ENCODE data around the gene RBMXL2.

The RBMXL2 gene
- 0 to 0.15 (median 0) reads per million in 4 donors for total RNA-seq

DNA sequence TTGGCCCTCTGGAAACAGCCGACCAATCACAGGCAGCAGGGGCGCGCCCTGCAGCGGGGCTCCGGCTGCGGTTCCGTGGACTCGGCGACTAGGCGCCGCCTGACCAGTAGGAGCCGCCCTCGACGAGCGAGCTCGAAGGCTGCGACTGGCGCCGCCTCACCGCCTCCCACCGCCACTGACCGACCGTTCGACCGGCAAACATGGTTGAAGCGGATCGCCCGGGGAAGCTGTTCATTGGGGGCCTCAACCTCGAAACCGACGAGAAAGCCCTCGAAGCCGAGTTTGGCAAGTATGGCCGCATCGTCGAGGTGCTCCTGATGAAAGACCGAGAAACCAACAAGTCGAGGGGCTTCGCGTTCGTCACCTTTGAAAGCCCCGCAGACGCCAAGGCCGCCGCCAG lies at the start of gene RBMXL2:
Gene RBMXL2, plus strand, starts transcription at position 78 of the 400 bp plus-strand sequence. Its CDS starts 123 bp downstream, at position 201.
- DNase-seq = no peak

DNA sequence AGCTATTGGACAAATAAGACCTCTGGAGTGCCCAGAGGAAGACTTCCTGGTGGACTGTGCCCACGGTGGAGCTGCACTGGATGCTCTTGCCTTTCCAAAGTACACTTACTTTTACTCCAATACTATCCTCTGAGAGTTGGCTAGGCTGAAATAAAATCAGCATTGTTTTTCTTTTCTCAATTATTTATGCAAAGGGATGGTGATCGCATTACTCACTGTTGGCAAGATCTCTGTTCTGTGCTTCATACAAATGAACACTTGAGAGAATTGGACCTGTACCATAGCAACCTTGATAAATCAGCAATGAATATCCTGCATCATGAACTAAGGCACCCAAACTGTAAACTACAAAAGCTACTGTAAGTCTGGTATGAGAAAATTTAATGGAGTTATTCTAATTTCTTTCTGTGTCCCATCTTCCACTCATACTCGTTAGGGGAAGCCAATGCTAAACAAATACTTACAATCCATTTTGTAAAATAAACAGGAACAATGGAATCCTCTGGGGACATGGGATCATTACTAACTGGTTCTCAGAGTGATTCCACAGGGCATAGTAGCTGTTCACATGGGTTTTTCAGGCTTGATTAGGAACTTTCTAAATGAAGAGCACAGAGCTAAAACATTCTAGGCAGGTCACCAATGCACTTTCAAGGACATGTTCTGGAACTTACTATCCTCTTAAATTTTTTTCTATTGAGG lies 42.2 kb upstream of the RBMXL2 start:
- DNase-seq = no peak

DNA sequence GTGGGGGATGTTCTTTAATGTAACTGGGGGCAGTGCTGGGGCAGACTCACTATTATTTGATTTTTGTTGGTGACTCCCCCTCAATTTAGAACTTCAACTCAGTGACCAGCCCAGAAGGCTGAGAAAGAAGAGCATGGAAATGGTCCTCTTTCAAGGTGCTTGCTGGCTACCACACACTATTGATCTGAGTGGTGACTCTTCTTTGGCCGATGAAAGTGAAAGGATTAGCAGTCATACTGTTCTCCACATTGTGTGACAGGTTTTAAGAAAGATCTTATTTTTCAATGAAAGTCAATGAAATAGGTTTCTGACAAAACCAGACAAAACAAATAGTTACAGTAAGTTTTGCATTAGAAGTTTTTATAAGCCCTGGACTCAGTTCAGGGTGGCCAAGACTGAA lies 38.6 kb upstream of the RBMXL2 start:
- no peak for DNase-seq

DNA sequence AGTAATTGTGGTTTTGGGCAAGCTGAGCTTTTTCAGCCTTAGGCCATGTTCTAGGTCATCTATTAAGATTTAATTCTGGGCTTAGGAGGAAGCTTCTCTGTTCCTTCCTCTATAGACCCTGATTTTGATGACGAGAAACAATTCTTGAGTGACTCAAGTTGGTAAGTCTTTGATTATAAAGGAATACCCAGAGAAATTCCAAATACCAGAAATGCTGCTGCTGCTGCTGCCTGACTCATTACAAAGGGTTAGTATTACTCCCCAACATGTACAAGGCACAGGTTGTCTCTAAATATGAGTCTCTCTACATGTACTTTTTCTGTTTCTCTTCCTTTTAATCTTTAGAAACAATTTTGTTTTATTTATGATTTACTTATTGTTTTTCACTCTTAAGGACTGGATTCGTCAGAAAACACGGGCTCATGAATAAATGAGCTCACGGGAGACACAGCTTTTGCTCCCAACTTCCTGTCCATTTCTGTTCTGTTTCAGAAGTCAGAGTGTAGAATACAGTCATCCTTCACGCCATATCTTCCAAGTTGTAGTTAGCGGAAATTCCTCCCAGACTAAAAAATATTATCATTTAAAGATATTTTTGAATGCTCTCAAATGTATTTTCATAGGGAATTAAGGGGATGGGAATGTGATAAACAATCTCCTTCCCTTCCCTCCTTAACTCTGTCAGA lies 31.8 kb upstream of the RBMXL2 start:
- DNase-seq = no peak

DNA sequence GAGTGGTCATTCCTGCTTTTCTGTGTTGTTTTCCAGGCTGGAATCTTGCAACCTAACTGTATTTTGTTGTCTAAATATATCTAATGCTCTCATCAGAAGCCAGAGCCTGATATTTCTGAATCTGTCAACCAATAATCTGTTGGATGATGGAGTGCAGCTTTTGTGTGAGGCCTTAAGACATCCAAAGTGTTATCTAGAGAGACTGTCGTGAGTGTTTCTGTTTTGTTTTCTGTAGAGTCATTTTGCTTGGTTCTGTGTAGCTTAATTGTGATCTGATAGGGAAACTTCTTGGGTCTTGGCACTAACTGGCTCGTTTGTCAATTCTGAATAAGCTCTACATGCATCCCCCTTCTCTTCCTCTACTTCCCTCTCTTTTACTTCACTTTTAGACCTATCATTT lies 31.2 kb upstream of the RBMXL2 start:
- no peak for DNase-seq

DNA sequence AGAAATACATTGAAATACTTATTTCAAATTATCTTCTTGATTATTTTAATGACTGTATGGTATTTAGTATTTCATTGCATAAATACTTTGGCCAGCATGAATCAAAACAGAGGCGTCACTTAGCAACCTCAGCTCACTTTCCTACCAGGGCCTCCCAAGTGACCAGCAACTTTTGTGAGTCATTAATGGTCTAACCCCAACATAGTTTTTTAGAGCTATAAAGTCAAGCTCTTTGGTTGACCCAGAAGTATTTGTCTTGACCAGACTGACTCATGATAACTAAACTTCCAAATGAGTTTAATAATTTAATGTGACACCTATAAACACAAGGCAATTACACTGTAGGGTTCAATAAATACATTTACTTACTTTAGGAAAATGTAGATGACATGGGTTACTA lies 27.9 kb upstream of the RBMXL2 start:
- no peak for DNase-seq

DNA sequence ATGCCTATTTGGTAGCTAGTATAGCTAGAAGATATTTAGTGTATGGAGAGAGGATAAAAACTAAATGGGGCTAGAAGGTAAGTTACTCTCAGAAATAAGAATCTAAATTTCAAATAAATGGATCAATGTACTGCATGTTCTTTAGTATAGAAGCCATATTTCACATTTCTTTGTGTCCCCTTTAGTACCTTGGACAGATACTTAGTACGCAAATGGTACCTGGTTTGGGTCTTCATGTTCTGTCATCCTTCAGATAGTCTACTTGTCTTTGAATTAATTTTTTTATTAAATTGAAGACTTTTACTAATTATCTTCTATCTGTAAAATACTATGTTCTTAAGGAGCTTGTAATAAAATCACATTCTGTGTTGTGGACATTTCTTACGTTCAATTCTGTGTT lies 26.3 kb upstream of the RBMXL2 start:
- no peak for DNase-seq

DNA sequence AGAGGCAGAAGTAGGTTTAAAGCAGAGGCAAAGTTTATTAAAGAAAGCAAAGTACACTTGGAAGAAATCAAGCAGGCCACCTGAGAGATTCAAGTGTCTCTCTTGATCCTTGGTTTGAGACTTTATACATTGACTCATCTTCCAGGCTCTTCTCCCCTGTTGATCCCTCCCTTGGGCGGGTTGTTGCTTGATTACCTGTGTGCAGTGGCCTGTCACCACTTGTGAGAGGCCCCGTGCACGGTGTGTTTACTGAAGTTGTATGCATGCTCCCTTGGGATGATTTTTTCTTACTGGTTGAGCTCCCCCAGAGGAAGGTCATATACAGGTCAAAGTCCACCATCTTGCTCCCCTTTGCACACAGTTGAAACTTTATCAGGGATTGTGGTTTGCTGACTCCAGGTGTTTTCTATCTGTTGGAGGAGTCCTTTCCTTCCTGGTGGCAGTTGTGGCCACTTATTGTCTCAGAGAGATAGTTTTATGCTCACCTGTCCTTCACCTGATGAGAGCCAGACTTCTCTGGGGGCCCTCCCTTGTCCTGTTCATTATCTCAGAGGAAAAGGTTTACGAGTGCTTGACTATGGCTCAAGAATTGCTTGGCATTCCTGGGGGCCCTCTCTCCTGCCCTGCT lies 16.3 kb upstream of the RBMXL2 start:
- DNase-seq = no peak

DNA sequence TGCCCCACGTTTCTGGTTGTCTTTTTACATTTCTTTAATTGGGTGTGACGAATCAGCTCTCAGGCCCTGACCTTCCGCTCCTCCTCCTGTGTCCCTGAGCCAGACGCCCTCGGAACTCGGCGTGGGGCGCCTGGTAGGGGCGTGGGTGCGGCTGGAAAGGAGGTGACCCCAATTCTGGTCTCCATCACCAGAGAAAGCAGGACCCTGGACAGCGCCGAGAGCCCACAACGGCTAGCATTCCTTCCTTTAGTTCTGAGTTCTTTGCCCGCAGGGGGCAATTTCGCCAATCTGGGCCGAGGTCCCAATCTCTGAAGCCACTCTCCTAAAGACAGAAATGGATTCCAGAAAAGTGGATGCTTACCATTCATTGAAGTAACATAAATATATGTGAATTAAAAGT lies 11.7 kb upstream of the RBMXL2 start:
- no peak for DNase-seq

DNA sequence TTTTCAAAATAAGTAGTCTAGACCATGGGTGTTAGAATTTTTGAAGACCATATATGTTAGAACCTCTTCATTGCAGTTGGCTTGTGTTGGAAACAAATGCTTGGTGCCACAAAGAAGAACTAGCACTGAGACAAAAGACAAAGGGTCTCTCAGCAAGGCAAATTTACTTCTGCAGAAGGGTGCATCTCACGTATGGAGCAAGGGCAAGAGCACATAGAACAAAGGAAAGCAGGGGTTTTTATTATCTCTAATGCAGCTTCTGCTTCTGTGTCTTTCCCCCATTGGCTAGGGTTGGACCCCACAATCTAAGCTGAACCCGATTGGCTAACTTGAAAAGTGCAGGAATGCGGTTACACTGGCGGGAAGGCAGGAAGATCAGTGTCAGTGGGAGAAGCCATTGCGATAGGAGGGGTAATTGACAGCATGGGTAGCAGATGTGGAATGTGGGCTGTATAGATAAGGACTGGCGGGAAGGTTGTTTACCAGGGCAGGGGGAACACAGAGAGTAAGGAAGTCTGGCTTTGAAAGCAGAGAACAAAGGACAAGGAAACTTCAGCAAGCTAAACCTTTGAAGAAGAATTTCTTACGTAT lies 9.2 kb upstream of the RBMXL2 start:
- no peak for DNase-seq

DNA sequence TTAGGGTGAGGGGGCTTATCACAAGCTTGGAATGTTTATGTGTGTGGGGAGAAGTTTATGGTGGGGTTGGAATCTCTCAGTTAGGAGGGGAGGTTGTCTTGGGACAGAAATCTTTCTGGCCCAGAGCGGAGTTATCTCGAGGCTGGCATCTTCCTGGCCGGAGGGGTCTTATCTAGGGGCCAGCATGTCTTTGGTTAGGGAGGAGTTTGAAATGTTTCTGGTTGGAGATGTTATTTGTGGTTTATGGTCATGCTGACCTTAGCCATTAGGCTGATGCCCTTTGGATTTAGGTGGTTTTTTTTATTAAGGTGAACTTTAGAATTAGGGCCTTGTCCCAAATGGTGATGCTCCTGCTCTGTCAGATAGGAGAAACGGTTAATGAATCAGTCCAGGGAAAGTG lies 7.9 kb upstream of the RBMXL2 start:
- DNase-seq = no peak

DNA sequence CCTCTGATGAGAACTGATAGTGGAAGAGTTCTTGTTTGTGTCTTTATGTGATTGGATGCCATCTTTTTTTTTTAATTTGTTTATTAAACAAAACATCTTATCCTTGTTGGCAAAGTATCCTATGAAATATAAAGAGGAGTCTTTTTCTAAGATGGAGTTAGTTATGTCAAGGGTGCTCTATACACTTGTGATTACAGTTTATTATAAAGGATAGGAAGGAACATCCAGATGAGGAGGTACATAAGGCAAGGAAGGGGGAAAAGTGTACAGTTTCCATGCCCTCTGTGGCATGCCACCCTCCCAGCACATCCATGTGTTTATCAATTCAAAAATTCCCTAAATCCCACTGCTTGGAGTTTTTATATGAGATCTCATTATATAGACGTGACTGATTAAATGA lies 7.4 kb upstream of the RBMXL2 start:
- no peak for DNase-seq

DNA sequence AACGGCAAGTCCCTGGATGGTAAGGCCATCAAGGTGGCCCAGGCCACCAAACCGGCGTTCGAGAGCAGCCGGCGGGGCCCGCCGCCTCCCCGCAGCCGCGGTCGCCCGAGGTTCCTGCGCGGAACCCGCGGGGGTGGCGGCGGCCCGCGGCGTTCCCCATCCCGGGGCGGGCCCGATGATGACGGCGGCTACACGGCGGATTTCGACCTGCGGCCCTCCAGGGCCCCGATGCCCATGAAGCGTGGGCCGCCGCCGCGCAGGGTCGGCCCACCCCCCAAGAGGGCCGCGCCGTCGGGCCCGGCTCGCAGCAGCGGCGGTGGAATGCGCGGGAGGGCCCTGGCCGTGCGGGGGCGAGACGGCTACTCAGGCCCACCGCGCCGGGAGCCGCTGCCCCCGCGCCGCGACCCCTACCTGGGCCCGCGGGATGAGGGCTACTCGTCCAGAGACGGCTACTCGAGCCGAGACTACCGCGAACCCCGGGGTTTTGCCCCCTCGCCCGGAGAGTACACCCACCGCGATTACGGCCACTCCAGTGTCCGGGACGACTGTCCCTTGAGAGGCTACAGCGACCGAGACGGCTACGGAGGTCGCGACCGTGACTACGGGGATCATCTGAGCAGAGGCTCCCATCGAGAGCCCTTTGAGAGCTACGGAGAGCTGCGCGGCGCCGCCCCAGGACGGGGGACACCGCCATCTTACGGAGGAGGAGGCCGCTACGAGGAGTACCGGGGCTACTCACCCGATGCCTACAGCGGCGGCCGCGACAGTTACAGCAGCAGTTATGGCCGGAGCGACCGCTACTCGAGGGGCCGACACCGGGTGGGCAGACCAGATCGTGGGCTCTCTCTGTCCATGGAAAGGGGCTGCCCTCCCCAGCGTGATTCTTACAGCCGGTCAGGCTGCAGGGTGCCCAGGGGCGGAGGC lies 792 bp downstream of the RBMXL2 start:
- no peak for DNase-seq

DNA sequence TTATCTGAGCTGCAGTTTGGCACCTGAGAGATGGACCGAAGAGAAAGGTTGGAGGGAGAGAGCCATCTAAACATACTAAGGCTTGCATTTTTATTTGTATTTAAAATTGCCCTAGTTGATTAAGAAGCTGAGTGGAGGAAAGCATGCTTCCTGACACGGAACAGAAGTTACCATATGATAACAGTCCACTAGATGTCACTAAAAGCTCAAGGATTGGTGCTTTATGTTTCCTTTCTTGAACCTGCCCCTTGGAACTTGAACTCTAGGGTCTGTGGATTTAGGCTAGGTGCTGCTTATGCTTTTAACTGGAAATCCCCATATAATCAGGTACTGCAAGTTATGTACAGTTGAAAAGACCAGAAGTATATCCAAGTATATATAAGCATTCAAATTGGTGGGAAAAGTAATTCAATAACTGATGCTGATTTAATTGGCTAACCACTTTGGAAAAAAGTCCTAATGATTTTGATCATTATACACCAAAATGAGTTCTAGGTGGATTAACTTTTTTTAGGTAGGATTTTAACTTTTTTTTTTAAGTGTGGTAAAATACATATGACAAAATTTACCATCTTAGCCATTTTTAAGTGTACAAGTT lies 9.5 kb downstream of the RBMXL2 start:
- peak in 1 of 5 donors; percentile 34 for DNase-seq

DNA sequence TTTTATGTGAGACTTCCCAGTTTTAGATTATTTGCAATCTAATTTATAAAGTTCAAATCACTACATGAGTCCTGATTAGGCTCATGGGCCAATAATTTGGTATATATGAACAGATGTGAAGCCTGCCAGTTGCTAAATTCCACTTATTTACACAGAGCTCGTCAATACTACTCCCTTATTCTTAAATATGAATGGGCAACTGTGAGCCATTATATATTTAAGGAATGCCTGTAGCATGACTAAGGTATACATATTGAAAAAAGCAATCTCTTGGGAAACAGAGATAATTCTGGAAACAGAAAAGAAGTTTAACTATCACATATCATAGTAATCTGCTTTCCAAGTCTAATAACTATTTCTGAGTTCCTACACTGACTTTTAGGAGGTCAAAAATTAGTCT lies 27.0 kb downstream of the RBMXL2 start:
- DNase-seq = no peak

DNA sequence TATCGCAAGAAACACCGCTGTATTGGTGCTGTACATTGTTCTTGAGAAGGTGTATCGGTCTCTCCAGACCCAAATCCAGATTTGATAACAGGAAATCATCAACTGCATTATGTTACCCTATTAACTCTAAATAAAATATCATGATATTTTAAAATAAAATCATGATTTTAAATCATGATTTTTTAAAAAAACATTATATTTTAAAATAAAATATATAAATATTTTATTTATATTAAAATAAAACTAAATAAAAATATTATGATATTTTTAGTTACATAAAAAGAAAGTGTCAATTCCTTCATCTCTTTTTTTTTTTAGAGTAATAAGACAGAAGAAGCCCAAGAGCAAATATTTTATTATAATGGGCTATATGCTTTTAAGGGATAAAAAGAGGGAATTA lies 27.6 kb downstream of the RBMXL2 start:
- no peak for DNase-seq

DNA sequence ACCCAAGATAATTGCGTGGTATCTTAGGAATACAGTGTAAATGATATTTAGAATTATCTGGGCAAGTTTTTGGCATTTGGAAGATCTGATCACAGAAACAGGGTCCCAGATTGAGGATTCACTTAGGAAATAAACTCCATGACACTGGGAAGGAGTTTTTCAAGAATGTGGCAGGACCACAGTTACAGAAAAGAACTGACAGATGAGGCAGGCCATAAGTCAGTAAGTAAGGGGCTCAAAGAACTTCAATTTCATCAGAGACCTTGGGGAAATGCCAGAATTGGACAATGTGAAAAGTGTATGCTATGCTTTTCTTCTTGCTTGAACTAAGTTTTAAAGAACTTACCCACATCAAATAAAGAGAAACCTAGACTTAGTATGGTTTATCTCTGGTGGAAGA lies 49.3 kb downstream of the RBMXL2 start:
- DNase-seq = no peak

Measured in T-helper 1 cell (primary cell).